ENCODE results near the gene NAP1L4.

DNA sequence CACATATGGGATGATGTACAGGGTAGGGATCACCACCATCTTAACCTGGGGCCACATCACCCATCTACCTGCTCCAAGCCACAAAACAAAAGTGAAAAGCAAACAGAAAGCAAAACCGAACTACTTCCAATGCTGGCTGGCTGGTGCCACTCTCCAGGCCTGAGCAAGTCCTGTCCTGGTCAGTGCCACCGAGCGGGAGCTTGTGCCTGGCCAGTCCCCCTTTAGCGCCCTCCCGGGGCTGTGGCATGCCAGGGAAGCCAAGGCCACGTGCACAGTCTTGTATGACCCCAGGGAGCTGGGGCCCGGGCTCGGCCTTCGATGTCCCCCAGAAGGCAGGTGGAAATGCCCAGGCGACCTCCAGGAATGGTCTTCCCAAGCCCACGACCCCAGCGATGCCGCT, 17.9 kb upstream of the NAP1L4 start:
- TF ChIP-seq, protein P1, sequence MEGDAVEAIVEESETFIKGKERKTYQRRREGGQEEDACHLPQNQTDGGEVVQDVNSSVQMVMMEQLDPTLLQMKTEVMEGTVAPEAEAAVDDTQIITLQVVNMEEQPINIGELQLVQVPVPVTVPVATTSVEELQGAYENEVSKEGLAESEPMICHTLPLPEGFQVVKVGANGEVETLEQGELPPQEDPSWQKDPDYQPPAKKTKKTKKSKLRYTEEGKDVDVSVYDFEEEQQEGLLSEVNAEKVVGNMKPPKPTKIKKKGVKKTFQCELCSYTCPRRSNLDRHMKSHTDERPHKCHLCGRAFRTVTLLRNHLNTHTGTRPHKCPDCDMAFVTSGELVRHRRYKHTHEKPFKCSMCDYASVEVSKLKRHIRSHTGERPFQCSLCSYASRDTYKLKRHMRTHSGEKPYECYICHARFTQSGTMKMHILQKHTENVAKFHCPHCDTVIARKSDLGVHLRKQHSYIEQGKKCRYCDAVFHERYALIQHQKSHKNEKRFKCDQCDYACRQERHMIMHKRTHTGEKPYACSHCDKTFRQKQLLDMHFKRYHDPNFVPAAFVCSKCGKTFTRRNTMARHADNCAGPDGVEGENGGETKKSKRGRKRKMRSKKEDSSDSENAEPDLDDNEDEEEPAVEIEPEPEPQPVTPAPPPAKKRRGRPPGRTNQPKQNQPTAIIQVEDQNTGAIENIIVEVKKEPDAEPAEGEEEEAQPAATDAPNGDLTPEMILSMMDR (IDR thresholded peaks at IDR 0.05) = no peak
- TF ChIP-seq EP300 (IDR thresholded peaks at IDR 0.05) (no peak), POLR2A (IDR thresholded peaks at IDR 0.05) (no peak)
